ENCODE results near the gene GAK. TPM values are rescaled to one million over a fixed set of nuclear protein-coding genes. Genes with fewer than 3 reads are reported as not detected.

Gene GAK
- 44.3 and 51.8 TPM in 2 replicates for total RNA-seq

DNA sequence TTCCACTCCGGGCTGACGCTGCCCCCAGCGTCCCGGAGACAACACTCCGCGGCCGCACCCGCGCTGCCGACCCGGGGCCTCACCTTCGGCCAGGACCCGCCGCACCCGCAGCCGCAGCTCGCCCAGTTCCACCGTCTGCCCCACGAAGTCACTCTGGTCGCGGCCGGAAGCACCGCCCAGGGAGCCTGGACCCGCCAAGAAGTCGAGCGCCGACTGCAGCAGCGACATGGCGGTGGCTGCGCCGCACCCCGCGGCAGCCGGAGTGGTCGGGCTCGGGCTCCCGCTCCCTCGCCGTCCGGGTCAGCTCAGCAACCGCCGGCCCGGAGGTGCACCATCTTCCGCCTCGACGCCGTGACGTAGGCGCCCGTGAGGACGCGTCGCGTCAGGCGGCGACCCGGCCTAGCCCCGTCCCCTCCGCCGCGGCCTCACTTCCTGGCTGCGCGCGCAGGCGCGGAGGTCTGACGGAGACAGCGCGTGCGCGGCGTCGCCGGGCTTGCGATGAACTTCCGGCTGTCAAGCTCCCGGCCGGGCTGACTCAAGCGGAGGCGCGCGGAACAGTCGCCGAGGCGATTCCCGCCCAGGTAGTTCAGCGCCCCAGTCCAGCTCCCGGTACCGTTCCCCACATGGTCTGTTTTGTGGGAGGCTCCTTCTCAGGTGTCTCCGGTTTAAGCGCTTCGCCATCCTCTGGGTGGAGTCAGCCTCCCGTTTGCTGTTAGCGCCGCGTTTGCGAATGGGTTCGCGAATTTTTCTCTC lies at the start of gene GAK, which contains the start of gene TMEM175:
Gene GAK (minus strand): TSS at position 357 of the 753 bp plus-strand sequence. CDS start 129 bp downstream, at position 228.
Gene TMEM175 (plus strand): TSS at position 501 of the 753 bp plus-strand sequence. CDS start 15,280 bp downstream, outside the sequence.

DNA sequence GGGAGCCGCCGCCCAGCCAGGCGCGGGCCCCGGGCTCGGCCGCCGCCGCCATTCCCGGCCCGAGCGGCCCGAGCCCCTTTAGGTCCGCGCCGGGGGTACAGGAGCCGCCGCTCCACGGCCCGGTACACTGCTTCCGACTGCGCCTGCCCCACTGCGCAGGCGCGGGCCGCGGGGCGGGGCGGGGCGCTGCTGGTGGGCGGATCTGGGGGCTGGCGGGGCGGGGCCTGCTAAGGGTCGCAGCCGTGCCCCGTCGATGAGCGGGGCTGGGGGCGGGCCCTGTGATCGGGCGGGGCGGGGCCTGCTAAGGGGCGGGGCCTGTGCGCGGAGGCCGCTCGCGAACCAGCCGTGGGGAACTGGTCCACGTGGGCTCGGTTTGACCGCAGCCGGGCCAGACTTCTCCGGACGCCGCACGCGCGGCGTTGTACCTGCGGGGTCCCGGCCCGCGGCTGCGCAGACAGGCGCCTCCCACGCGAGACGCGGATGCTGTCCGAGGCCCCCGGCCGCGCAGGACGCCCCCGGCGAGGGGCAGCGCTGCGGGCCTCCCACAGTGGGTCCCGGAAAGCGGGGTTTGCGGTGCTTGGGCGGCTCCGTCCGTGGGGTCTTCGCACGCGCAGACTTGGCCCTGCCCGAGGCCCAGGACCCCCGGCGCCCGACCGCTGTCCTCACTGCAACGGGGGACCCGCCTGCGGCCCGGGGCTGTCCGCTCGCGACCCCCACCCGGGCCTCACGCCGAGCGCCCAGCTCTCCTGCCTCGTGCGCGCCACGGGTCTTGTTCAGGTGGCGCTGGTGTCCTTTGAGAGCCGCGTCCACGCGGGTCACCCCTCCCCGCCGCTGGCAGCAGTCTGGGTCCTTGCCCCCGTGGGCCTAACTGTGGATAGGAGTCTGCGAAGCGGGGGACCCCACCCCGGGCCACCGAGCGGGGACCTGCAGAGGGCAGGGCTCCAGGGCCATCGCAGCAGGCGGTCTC lies 41.6 kb upstream of the GAK start, which contains the start of gene DGKQ:
Gene DGKQ (minus strand): TSS at position 139 of the 967 bp plus-strand sequence. CDS start 87 bp downstream, at position 52.

DNA sequence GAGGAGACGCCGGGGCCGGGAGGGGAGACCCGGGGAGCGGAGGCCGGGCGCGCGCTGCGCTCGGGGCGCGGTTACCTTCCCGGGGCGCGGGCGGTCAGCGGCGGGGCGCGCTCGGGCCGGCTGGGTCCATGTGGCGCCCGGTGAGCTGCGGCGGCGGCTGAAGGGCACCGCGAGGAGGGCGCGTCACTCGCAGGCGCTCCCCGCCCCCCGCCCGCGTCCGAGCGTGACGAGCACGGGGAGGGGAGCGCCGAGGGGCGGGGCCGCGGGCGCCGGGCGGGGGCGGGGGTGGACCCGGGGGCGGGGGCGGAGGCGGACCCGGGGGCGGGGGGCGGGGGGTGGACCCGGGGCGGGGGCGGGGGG lies 106.2 kb downstream of the GAK start, which contains the start of gene CPLX1:
Gene CPLX1 (minus strand): TSS at position 159 of the 360 bp plus-strand sequence. CDS start 1,607 bp downstream, outside the sequence.

Other genes with a start within 250 kb of the GAK start
- gene SLC49A3, start 243.2 kb downstream of the GAK start, total RNA-seq = 2.5 and 5.1 TPM in 2 replicates
- gene PCGF3, start 226.5 kb downstream of the GAK start, total RNA-seq = 32.7 and 33.4 TPM in 2 replicates
- gene CPLX1, start 106.2 kb downstream of the GAK start, total RNA-seq = not detected in 2 replicates
- gene TMEM175, start 144 bp upstream of the GAK start, total RNA-seq = 7.6 and 10.9 TPM in 2 replicates
- gene DGKQ, start 41.3 kb upstream of the GAK start, total RNA-seq = 14.1 and 16.7 TPM in 2 replicates
- gene IDUA, start 54.7 kb upstream of the GAK start, total RNA-seq = 4.4 and 15.2 TPM in 2 replicates
- gene SLC26A1, start 61.1 kb upstream of the GAK start, total RNA-seq = under 0.01 TPM in 1 of 2 replicates, not detected in the other
- 8.7 and 13.4 TPM in 2 replicates for gene FGFRL1, start 79.3 kb upstream of the GAK start, total RNA-seq
- gene RNF212, start 181.2 kb upstream of the GAK start, total RNA-seq = 0.77 and 1.7 TPM in 2 replicates
- 4.6 and 18.9 TPM in 2 replicates for gene SPON2, start 240.3 kb upstream of the GAK start, total RNA-seq

Measured in regular cardiac myocyte (primary cell).